Upper lobe of right lung (tissue), 1 donor: Measurements from ENCODE around the gene NUFIP2. TPM values are rescaled to one million over a fixed set of nuclear protein-coding genes. Genes with fewer than 3 reads are reported as not detected.

ENCODE experiments used
- ATAC-seq: fragments of 200-7000 bp; cut with Tn5 transposase; one replicate; pipeline ENCODE4 v1.9.1; 2020; ENCODE audit warnings: mild to moderate bottlenecking, moderate library complexity
- DNase-seq: peaks from one replicate; pipeline ENCODE4 v3.0.0-alpha.2; 2020
- H3K27ac ChIP-seq: fragments of 200-600 bp; one replicate; pipeline ENCODE4 v1.8.0; 2022
- H3K27me3 ChIP-seq: fragments of 200-600 bp; one replicate; pipeline ENCODE4 v1.8.0; 2022; ENCODE audit warnings: mild to moderate bottlenecking
- H3K36me3 ChIP-seq: fragments of 200-600 bp; one replicate; pipeline ENCODE4 v1.8.0; 2022
- H3K4me1 ChIP-seq: fragments of 200-600 bp; one replicate; pipeline ENCODE4 v1.8.0; 2022
- H3K4me3 ChIP-seq: fragments of 200-600 bp; one replicate; pipeline ENCODE4 v1.8.0; 2022; ENCODE audit warnings: mild to moderate bottlenecking
- H3K9me3 ChIP-seq: fragments of 200-600 bp; one replicate; pipeline ENCODE4 v1.8.0; 2022
- CTCF ChIP-seq: fragments of 200-600 bp; IDR thresholded peaks from one replicate; pipeline ENCODE4 v1.8.0; 2022; ENCODE audit warnings: antibody characterized with exemption
- intact Hi-C: fragments of 100-400 bp; cut with DNase I; formaldehyde crosslinking; loops from one replicate; pipeline ENCODE4 v1.11.0; 2022
- total RNA-seq: library from RNA; stranded (reverse); fragmentation: NEBNext Ultra II Directional; extraction: Animal tissue kit (Norgen Biotek cat#: 25700); gene quantifications from one replicate; pipeline ENCODE4 v1.2.1, GENCODE V29; 2021
- donor health status: DM: no; HTN: yes; CAD: no; lungs with severe emphysema.

The NUFIP2 gene
- total RNA-seq, 1 donor from 2014 or later: 51.5 TPM

DNA sequence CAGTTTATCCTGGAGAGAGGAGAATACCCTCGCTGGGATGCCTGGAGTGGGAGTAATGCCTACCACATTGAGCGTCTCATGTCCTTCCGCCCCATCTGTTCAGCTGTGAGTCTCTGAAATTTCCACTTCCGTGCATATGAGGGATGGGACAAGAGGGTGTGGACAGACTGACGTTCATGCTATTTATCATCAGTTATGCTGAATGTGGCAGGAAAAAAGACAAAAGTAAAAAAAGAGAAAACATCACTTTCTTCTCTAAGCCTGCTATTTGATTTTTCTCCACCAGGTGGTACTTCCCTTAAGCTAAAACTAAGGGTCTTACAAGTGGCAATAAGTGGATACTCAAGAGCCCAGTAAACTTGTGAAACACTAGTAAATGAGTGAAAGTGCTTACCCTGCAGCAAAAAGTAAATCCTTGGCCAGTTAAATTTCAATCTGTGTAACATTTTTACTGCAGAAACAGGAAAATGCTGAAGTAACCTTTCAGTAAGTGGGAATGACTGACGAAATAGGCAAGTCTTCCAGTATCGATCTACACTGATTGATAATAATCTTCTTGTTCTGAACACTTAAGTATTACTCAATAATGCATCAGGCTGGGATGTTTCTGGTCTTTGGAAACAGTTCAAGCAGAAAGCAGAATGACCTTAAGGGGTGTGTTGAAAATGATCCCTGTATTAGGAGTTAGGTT is 41.7 kb downstream of the NUFIP2 start:
- Histone ChIP-seq H3K4me1 (peaks cover 25% of the 10 kb centered on the region), H3K27me3 (no peaks in the 10 kb centered on the region), H3K27ac (no peak overlapping the region), H3K4me3 (no peak overlapping the region), H3K36me3 (no peaks in the 10 kb centered on the region), H3K9me3 (no peaks in the 10 kb centered on the region)
- DNase-seq: no peak
- intact Hi-C loops: no loop called here
- TF ChIP-seq CTCF: peak; percentile 51
- peak; percentile 20 for ATAC-seq

- Histone ChIP-seq H3K27ac (no peak overlapping the region), H3K4me1 (peaks cover 15% of the 10 kb centered on the region), H3K9me3 (no peaks in the 10 kb centered on the region), H3K27me3 (no peaks in the 10 kb centered on the region), H3K36me3 (no peaks in the 10 kb centered on the region), H3K4me3 (no peak overlapping the region)
- no peak for DNase-seq
- no peak for TF ChIP-seq CTCF
- intact Hi-C loops: no loop called here
- no peak for ATAC-seq
These were observed 42.8 kb downstream of the NUFIP2 start for GRCh38 chr17:29251184-29251583.

DNA sequence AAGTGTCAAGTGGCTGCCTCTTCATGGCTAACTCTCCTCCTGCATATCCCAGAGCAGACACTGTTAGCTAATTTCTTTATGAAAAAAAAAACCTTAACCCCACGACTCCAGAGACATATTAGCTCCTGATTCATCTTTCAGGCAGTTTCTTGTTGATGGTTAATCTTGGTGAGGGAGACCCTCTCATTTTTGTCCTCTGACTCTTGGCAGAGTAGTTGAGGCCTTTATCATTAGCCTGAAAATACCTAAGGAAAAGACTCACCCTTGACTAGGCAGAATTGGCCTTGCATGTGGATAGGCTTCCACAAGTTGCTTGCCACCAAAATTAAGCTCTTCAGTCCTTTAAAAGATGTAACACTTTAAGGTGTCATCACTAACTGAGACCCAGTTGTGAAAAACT is 43.3 kb downstream of the NUFIP2 start:
- Histone ChIP-seq H3K4me3 (no peak overlapping the region), H3K9me3 (no peaks in the 10 kb centered on the region), H3K27ac (no peak overlapping the region), H3K36me3 (no peaks in the 10 kb centered on the region), H3K4me1 (peaks cover 9% of the 10 kb centered on the region), H3K27me3 (no peaks in the 10 kb centered on the region)
- intact Hi-C loops: no loop called here
- DNase-seq (no peak), ATAC-seq (no peak)
- no peak for TF ChIP-seq CTCF

- no peak for DNase-seq
- Histone ChIP-seq H3K4me3 (no peak overlapping the region), H3K27me3 (no peaks in the 10 kb centered on the region), H3K36me3 (no peaks in the 10 kb centered on the region), H3K4me1 (no peaks in the 10 kb centered on the region), H3K27ac (no peak overlapping the region), H3K9me3 (no peaks in the 10 kb centered on the region)
- TF ChIP-seq CTCF: no peak
- intact Hi-C loops: no loop called here
- no peak for ATAC-seq
These were observed 45.1 kb downstream of the NUFIP2 start for GRCh38 chr17:29248845-29249244.

GRCh38 chr17:29247219-29247618 is 46.7 kb downstream of the NUFIP2 start:
- intact Hi-C loops: no loop called here
- Histone ChIP-seq H3K27me3 (no peaks in the 10 kb centered on the region), H3K9me3 (no peaks in the 10 kb centered on the region), H3K27ac (no peak overlapping the region), H3K4me3 (no peak overlapping the region), H3K4me1 (no peaks in the 10 kb centered on the region), H3K36me3 (no peaks in the 10 kb centered on the region)
- no peak for ATAC-seq
- no peak for DNase-seq
- TF ChIP-seq CTCF: no peak

GRCh38 chr17:29246628-29247027 is 47.3 kb downstream of the NUFIP2 start, which contains the start of gene CRYBA1:
Gene CRYBA1, plus strand, starts transcription at chr17:29246859. Its CDS starts 5 bp downstream, at chr17:29246864.
- no peak for DNase-seq
- no peaks in the 10 kb centered on the region for H3K36me3 ChIP-seq
- peak; percentile 39 for ATAC-seq
- no peak for TF ChIP-seq CTCF
- no peaks in the 10 kb centered on the region for H3K9me3 ChIP-seq
- no peak within 1 kb of the TSS for H3K4me3 ChIP-seq
- intact Hi-C loops: no loop called here
- no peaks in the 10 kb centered on the region for H3K27me3 ChIP-seq
- H3K27ac ChIP-seq: no peak within 1 kb of the TSS
- no peaks in the 10 kb centered on the region for H3K4me1 ChIP-seq
